ENCODE measurements around the gene EVI5L. TPM values are rescaled to one million over a fixed set of nuclear protein-coding genes. Genes with fewer than 3 reads are reported as not detected.

EVI5L gene
- total and polyA plus RNA-seq, 2 of the 8 experiments (the other 6 are each of a cell fraction or from before 2014, with no cell fraction given) = 7.2 to 11.0 TPM

DNA sequence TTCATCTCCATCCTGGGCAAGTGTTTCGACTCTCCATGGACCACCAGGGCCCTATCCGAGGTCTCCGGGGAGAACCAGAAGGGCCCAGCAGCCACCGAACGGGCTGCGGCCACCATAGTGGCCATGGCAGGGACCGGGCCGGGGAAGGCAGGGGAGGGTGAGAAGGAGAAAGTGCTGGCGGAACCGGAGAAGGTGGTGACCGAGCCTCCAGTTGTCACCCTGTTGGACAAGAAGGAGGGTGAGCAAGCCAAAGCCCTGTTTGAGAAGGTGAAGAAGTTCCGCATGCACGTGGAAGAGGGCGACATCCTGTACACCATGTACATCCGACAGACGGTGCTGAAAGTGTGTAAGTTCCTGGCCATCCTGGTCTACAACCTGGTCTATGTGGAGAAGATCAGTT is 68.9 kb downstream of the EVI5L start:
- ChIA-PET POLR2A (ENCODE audit: partially characterized antibody) (interaction anchor here (2.3 to 2.8 kb wide), 3 partner anchors 13 to 45 kb away, joined by 8 to 10 read pairs (median 8); partner anchors contain the start of gene TIMM44), CTCF (ENCODE audit: partially characterized antibody) (interaction anchor here (1.0 to 3.4 kb wide), 10 partner anchors 10 to 545 kb away, joined by 3 to 21 read pairs (median 6); partner anchors contain the start of genes LRRC8E and TGFBR3L)
- Histone ChIP-seq H3K9ac (replicated peaks in 1 of 4; ENCODE audit: extremely low read depth in 1 of 4, low read depth in 3 of 4, low read length in 3 of 4) (no peak overlapping the region), H3K56ac (replicated peaks; ENCODE audit: insufficient read length, low read depth, low read length) (no peak overlapping the region), H3K79me2 (ENCODE audit: control insufficient read depth in 1 of 2, insufficient read depth in 2 of 2, low read length in 2 of 2) (no peaks in the 10 kb centered on the region), H2AFZ (ENCODE audit: low read length) (no peak overlapping the region), H2BK15ac (ENCODE audit: low read length) (no peak overlapping the region), H4K8ac (ENCODE audit: extremely low read depth, insufficient read depth, low read length) (no peak overlapping the region), H2BK5ac (ENCODE audit: low read depth, low read length) (no peak overlapping the region), H3K79me1 (ENCODE audit: low read depth, low read length) (no peaks in the 10 kb centered on the region), H3K9me3 (ENCODE audit: insufficient read depth in 2 of 2, low read depth in 1 of 2, low read length in 1 of 2) (no peaks in the 10 kb centered on the region), H3K4me2 (ENCODE audit: insufficient read depth in 1 of 2, low read depth in 2 of 2, low read length in 2 of 2) (no peak overlapping the region), H4K20me1 (replicated peaks in 1 of 2; ENCODE audit: control insufficient read depth in 1 of 2, insufficient read depth in 2 of 2, low read length in 2 of 2) (peaks cover 0 to 3% of the 10 kb centered on the region in 2 experiments), H3K23ac (ENCODE audit: insufficient read length) (no peak overlapping the region), H2BK20ac (ENCODE audit: low read length) (no peak overlapping the region), H3K4ac (replicated peaks; ENCODE audit: insufficient read length, low read depth, low read length) (no peak overlapping the region), H3K4me1 (replicated peaks in 1 of 4; ENCODE audit: control insufficient read depth in 3 of 4, insufficient read depth in 4 of 4, low read length in 3 of 4) (peaks cover 0 to 12% (median 3%) of the 10 kb centered on the region in 4 experiments; a peak in 3 of 7 replicates), H4K5ac (ENCODE audit: insufficient read length, low read depth, low read length) (no peak overlapping the region), H3K14ac (ENCODE audit: insufficient read length) (no peak overlapping the region), H3K18ac (ENCODE audit: extremely low read depth, low read length) (no peak overlapping the region), H2AK5ac (ENCODE audit: low read depth, low read length) (no peak overlapping the region), H3K27ac (ENCODE audit: low read depth, low read length) (no peak overlapping the region), H2BK12ac (ENCODE audit: low read depth, low read length) (no peak overlapping the region), H3K4me3 (ENCODE audit: extremely low read depth in 1 of 4, insufficient read depth in 2 of 4, low read depth in 3 of 4, low read length in 4 of 4) (no peak overlapping the region), H2BK120ac (replicated peaks; ENCODE audit: low read depth, low read length) (no peak overlapping the region), H4K91ac (replicated peaks; ENCODE audit: insufficient read length, low read length) (no peak overlapping the region), H3K23me2 (ENCODE audit: low read depth, low read length) (peaks cover 8% of the 10 kb centered on the region), H3K27me3 (replicated peaks in 1 of 4; ENCODE audit: control insufficient read depth in 3 of 4, extremely low read depth in 1 of 4, insufficient read depth in 3 of 4, low read length in 3 of 4) (no peaks in the 10 kb centered on the region), H3K36me3 (ENCODE audit: control insufficient read depth in 2 of 4, insufficient read depth in 4 of 4, low read length in 3 of 4) (no peaks in the 10 kb centered on the region; a peak in 1 of 8 replicates)
- TF ChIP-seq KDM5A (IDR thresholded peaks at IDR 0.05; ENCODE audit: low read length) (no peak), CBX8 (IDR thresholded peaks at IDR 0.05; ENCODE audit: borderline replicate concordance, low read depth, low read length) (no peak), EP300 (IDR thresholded peaks at IDR 0.05; ENCODE audit: borderline replicate concordance in 1 of 2, low read depth in 2 of 2, low read length in 2 of 2) (no peak), ASH2L (IDR thresholded peaks at IDR 0.05; ENCODE audit: low read length) (no peak), PHF8 (conservative IDR thresholded peaks at IDR 0.05; ENCODE audit: low read depth, low read length) (no peak), SAP30 (IDR thresholded peaks at IDR 0.05; ENCODE audit: insufficient read depth, insufficient replicate concordance, low read length) (no peak), BCL11A (IDR thresholded peaks at IDR 0.05; ENCODE audit: low read depth in 2 of 2, low read length in 2 of 2) (no peak), SP2 (IDR thresholded peaks at IDR 0.05; ENCODE audit: low read length) (no peak)
- TF ChIP-seq, protein P1, sequence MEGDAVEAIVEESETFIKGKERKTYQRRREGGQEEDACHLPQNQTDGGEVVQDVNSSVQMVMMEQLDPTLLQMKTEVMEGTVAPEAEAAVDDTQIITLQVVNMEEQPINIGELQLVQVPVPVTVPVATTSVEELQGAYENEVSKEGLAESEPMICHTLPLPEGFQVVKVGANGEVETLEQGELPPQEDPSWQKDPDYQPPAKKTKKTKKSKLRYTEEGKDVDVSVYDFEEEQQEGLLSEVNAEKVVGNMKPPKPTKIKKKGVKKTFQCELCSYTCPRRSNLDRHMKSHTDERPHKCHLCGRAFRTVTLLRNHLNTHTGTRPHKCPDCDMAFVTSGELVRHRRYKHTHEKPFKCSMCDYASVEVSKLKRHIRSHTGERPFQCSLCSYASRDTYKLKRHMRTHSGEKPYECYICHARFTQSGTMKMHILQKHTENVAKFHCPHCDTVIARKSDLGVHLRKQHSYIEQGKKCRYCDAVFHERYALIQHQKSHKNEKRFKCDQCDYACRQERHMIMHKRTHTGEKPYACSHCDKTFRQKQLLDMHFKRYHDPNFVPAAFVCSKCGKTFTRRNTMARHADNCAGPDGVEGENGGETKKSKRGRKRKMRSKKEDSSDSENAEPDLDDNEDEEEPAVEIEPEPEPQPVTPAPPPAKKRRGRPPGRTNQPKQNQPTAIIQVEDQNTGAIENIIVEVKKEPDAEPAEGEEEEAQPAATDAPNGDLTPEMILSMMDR (IDR thresholded peaks at IDR 0.05; ENCODE audit: control extremely low read depth in 1 of 3, insufficient read depth in 1 of 3, low read depth in 1 of 3, low read length in 3 of 3) = no peak
- FAIRE-seq (no peak), DNase-seq (ENCODE audit: low read depth in 1 of 2, low spot score in 2 of 2) (no peak)
- WGBS, 2 experiments (ENCODE audit: extremely low coverage in 1 of 2, insufficient coverage in 1 of 2, insufficient read length in 1 of 2, insufficient replicate concordance in 2 of 2, low coverage in 1 of 2, low lambda C conversion rate in 2 of 2, missing lambda C conversion rate in 1 of 2) = 95% methylated on average over 16 of the region's 16 CpGs; no CpG with 5 or more reads in 1 of the 2 experiments
